Choroid plexus epithelial cell (primary cell): Measurements from ENCODE around the gene EYA3.

ENCODE experiments used
- DNase-seq: peaks from one replicate; pipeline ENCODE4 v3.0.0-alpha.2; 2010; ENCODE audit warnings: low read depth
- H3K4me3 ChIP-seq: 2 replicates; pipeline ENCODE4 v1.5.1; 2011; ENCODE audit warnings: low read depth, mild to moderate bottlenecking, control low read depth, low read length, moderate library complexity
- CTCF ChIP-seq: conservative IDR thresholded peaks from 2 replicates; pipeline ENCODE4 v1.5.1; 2011; ENCODE audit warnings: low read depth, mild to moderate bottlenecking, control low read depth, inconsistent platforms, low read length, moderate library complexity

Gene EYA3

GRCh38 chr1:28044399-28044798, 44.0 kb downstream of the EYA3 start:
- no peak for DNase-seq
- TF ChIP-seq CTCF = no peak

GRCh38 chr1:28039341-28039740, 49.1 kb downstream of the EYA3 start:
- H3K4me3 ChIP-seq = no peak overlapping the region
- no peak for DNase-seq
- no peak for TF ChIP-seq CTCF

More at GRCh38 chr1:28044399-28044798, 44.0 kb downstream of the EYA3 start:
- no peak overlapping the region for H3K4me3 ChIP-seq

GRCh38 chr1:28037946-28038345, 50.5 kb downstream of the EYA3 start:
- DNase-seq = no peak
- H3K4me3 ChIP-seq = no peak overlapping the region
- TF ChIP-seq CTCF = no peak

GRCh38 chr1:28037206-28037605, 51.2 kb downstream of the EYA3 start:
- no peak for TF ChIP-seq CTCF
- DNase-seq = no peak
- H3K4me3 ChIP-seq = no peak overlapping the region

GRCh38 chr1:28036431-28036830, 52.0 kb downstream of the EYA3 start:
- H3K4me3 ChIP-seq = no peak overlapping the region
- no peak for TF ChIP-seq CTCF
- DNase-seq = no peak

GRCh38 chr1:28035420-28035819, 53.0 kb downstream of the EYA3 start:
- no peak overlapping the region for H3K4me3 ChIP-seq
- TF ChIP-seq CTCF = no peak
- DNase-seq = no peak

GRCh38 chr1:28032281-28032680, 56.1 kb downstream of the EYA3 start:
- no peak for DNase-seq
- no peak overlapping the region for H3K4me3 ChIP-seq
- TF ChIP-seq CTCF = no peak
